Activated CD8-positive, alpha-beta memory T cell treated with anti-CD3 and anti-CD28 coated beads for 24 hours (primary cell): ENCODE data around the gene TM4SF20.
"Not testable (repeated sequence)": the region's sequence is repeated elsewhere in the genome, so short reads cannot be mapped to it uniquely, and the experiment has no call there.

Experiments used
- DNase-seq: peaks from one replicate; pipeline ENCODE4 v3.0.0-alpha.2; 2020

TM4SF20 gene

DNA sequence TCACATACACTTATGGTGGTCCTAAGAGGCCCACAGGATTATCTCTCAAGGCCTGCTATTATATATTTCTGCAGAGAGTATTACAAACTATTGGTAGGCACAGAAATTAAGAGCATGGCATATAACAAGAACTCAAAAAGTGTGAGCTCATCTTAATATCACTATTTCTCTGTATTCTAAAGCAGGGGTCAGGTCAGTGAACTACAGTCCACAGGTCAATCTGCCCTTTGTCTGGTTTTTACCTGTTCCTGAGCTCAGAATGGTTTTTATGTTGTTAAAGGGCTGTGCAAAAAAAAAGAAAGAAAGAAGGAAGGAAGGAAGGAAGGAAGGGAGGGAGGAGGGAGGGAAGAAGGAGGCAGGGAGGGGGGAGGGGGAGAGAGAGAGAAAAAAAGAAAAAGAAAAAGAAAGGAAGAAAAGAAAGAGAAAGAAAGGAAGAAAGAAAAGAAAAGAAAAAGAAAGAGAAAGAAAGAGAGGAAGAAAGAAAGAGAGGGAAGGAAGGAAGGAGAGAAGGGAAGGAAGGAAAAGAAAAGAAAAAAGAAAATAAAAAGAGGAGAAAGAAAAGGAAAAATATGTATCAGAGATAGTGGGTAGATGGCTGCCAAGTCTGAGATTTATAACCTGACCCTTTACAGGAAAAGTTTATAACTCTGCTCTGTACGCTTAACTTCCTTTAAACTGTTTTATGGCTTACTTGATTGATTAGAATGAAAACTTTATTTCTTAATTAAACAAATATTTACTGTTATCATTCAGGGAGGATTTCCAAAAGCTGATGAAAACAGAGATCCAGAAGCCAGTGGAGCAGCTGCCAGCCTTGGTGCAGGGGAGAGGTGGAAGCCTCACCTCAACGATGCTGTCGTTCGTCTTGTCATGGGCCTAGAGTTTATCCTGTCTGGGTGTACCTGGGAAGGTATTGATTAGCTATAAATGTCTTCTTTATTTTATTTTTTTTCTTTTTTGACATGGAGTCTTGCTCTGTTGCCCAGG, 19.9 kb upstream of the TM4SF20 start:
- no peak for DNase-seq

DNA sequence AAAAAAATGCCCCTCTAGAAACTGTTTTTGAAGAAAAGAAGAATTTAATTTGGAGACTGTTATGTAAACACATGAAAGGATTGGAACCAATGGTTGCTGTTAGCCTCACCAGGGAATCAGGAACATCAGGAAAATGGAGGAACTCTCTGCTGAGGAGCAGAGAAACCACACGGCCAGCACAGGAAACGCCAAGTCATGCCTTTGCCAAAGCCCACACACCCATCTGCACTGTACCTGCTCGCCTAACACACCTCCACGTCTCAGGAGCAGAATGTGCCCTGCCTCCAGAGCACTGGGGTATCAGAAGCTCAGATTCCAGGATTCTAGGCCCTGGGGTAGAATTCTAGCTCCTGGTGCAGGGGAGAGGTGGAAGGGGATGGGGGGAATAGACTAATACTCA, 18.5 kb upstream of the TM4SF20 start:
- no peak for DNase-seq

DNA sequence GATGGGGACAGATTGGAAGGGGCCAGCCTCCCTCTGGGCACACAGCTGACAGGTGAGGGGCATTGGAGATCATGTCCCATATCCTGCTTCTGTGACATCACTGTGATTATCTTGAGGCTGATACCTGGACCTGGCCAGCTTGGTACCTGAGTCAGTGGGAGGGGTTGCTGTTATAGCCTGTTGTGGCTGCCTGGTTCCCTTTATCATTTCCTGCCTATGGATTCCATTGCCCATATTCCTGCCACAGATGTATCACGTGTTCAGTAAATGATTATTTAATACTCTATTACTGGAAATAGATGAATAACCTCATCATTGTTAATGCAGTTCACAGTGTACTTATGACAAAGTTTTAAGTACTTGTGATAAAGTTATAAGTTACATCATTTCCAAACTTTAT, 16.4 kb upstream of the TM4SF20 start:
- no peak for DNase-seq

DNA sequence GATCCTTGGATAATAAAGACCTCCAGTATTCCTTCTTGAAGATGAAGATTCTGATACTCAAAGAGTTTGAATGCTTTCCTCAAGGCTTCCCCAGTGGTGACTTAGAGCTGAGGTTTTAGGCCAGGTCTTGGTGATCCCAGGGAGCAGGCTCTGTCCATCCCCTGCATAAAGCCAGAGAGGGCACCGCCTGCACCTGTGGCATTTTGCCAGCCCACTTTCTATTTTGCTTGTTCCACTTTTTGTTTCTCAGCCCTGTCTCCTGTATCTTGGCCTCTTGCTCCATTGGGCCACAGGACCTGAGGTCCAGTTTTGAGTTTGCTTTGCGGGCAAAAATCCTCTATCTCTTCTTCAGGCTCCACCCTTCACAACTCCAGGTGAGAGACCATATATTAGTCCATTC, 15.3 kb upstream of the TM4SF20 start:
- DNase-seq: no peak

DNA sequence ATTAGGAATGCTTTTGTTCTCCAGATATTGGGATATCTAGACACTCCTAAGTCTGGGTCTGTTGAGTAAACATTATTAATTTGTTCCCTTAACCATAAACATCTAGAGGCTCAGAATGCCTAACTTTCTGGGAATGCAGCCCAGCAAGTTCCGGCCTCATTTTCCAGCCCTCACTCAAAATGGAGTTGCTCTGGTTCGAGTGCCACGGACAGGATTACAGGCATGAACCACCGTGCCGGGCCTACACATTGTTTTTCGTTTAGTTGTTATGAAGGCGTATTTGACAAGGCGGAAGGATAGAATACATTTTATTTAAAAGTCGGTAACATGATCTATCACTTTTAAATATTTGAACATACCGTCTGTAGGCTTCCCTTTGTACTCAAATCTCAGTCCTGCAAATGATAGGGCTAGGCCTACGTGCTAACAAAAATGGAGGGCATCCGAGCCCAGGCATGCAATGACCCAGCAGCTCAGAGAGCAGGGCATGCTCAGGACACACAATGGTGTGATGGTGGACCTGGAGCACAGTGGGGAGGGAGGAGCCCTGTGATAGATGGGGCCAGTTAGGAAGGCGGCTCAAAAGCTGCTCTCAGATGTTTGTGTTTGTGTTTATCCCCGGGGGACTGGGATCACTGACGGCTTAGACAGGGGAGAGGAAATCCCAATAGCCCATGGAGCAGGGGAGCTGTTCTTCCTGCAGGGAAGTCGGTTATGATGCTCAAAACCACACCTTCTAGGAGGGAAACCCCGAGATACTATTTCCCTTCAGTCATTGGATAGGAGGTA, 11.6 kb upstream of the TM4SF20 start:
- no peak for DNase-seq

DNA sequence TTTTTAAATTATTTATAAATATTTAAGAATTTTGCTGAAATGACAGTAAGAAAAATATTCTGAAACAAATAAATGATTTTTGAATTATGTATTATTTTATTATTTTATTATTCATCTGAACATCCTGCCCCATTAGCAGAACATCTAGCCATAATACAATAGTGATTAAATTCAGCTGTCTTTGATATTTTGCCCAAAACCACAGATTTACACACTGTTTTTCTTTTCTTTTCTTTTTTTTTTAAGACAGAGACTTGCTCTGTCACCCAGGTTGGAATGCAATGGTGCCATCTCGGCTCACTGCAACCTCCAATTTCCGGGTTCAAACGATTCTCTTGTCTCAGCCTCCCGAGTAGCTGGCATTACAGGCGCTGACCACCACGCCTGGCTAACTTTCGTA, 10.6 kb upstream of the TM4SF20 start:
- no peak for DNase-seq

DNA sequence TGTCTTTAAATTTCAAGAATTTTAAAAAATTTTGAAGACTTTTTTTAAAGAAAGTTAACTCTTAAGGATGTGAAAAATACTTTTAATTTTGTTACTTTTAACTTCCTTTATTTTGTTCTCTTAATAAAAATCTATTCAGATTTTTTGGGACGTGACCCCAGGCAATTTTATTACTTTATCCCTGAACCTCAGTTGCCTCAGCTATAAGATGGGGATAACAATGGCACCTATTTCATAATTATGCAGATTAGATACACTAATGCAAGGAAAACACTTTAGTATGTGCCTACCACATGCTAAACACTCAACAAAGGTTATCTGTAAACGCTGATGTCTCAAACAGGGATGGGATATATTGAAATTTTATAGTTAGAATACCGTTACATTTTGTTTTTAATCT, 10.1 kb upstream of the TM4SF20 start:
- DNase-seq: no peak

DNA sequence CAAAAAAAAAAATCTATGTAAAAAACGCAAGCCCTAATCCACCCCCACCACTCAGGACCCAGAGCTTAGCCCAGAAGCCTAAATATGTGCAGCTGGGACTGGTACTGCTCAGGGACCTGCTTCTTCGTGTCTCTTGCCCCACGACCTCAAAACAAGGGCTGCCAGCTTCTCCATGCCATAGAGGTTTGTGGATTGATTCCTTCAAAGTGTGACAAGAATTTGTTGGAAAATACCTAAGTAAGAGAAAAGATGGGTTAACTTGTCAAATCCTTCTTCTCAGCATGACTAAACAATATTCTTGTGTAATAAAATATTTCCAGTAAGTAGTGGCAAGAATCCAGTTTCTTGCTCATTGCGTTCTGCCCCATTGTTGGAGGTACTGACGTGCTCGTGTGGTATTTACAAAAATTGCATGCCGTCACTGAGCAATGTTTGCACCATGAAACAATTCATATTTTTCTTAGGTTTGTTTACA, 9.5 kb upstream of the TM4SF20 start:
- no peak for DNase-seq

DNA sequence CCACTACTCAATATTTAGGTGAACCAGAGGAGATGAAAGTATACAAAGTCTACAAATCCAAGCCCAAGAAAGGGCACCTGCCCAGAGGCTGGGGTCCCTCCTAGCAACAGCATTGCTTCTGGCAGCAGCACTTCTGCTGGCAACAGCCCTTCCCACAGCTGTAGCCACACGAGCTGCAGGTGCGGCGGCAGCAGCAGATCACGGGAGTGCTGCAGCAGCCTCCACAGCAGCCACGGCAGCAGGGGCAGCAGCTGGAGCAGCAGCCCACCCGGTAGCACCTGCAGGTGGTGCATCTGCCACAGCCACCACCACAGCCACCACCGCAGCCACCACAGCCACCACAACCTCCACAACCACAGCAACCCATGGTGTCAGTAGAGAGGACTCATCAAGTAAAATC, 8.5 kb upstream of the TM4SF20 start, which contains the start of gene SCYGR1:
SCYGR1 (minus strand) TSS at position 367 of the 400 bp plus-strand sequence; CDS start at position 367, 0 bp downstream.
- not testable (repeated sequence) for DNase-seq

DNA sequence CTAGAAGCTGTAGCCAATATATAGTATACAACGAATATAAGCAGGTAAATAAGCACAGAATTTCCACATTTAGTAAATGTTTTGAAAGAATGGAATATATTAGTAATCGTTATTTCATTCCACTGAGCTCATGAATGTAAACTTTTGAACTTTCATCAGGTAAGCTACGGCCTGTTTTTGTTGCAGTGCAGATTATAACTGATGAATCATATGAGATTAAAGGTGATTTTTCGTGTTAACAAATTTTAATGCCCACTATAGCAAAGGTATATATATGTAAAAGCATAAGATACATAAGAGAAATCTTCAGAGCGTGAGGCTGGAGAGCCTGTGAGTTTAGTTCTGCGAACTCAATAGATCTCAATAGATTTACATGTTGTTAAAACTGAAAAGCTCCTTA, 7.5 kb upstream of the TM4SF20 start:
- no peak for DNase-seq

DNA sequence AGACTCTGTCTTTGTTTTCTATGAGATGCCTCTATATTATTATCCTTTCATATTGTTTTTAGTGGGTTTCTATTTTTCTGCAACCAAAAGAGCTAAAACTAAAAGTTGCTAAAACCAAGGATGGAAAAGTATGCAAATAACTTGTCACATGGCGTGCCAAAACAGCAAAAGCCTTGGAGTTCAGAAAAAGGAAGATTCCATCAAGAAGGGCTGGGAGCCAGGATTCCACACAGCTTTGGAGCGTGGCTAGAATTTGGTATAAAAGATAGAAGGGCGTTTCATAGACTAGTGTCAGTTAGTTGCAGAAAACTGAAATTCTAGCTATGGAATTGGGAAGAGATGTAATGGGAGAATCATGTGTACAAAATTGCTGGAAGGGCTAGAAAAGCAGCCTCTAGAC, 4.6 kb upstream of the TM4SF20 start:
- DNase-seq: no peak

DNA sequence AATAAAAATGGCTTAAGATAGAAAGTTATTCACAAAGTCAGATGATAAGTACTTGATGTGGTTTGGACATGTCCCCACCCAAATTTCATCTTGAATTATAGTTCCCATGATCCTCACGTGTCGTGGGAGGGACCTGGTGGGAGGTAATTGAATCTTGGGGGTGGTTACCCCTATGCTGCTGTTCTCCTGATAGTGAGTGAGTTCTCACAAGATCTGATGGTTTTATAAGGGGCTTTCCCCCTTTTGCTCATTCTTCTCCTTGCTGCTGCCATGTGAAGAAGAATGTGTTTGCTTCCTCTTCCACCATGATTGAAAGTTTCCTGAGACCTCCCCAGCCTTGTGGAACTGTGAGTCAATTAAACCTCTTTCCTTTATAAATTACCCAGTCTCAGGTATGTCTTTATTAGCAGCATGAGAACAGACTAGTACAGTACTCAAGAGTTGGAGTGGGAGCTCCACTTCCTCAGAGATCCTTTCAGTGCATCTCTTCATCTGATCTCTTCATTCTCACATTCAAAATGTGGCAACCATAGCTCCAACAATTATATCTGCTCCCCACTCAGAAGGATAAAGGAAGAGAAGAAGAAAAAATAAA, 3.2 kb upstream of the TM4SF20 start:
- DNase-seq: not testable (repeated sequence)

DNA sequence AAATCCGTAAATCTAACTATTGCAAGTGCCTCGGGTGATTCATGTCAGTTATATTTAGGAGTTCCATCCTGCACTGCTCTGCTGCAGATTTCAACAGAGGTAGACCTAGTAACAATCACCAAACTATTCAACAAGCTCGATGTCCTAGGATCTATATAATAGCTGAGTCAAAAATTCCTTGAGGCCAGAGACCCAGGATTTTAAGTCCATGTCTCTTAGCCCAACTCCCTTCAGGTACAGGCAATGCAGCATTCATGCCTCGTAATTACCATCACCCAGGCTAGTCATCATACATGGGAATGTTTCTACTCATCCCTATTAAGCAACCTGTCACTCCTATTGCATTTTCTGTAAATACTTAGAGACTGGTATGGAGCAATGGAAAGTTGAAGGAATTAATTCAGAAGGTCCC, 729 bp downstream of the TM4SF20 start:
- no peak for DNase-seq

DNA sequence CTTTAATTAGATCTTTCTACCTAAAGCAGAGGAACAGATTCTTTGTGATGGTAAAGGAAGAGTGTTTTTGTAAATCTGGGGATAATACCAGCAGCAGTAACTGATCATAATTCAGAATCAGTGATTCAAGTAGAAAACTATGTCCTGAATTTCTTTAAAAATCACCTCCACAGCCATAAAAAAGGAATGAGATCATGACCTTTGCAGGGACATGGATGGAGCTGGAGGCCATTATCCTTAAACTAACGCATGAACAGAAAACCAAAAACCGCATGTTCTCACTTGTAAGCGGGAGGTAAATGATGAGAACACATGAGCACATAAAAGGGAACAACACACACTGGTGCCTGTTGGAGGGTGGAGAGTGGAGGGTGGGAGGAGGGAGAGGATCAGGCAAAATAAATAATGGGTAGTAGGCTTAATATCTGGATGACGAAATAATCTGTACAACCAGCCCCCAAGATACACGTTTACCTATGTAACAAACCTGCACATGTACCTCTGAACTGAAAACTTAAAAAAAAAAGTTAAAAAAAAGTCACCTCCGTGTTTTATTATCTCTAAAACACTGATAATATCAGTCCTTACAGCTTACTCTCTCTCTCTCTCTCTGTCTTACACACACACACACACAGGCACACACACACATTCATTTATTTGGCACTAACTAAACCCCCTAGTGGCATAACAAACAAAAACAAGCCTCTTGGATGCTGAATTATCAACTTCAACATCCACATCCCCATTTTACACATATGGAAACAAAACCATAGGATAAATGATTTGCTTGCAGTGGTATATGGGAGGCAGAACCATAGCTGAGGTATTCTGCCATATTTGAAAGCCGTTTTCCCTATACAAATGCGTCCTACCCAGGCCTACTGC, 1.4 kb downstream of the TM4SF20 start:
- DNase-seq: no peak

DNA sequence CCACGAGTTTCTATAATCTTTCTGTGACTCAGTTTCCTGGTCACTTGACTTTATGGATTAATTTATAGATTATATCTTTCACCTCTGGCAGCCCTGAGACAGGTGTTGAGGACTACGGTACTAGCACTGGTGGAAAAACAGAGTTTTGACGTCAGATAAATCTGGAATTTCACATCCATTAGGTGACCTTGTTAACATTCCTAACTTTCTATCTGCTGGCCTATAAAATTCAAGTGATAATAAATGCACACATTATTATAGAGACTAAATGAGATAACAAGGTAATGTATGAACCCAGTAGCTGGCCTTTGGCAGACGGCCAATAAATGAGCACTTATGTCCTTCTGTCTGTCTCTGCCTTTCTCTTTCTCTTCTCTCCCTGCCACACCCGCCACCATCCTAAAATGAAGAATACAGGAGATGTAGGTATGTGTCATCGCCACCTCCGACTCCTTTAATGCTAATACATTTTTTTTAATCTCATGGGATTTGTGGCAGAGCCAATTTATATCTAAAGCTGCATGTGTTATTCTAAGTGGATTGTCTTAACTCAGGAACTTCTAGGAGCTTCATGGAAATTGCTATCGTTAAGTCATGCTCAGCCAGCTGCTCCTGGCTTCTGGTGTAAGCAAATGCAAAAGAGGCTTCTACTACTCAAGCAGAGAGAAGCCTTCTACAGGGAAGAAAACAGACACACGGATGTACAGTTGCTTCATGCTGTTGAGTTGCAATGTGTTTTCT, 2.3 kb downstream of the TM4SF20 start:
- no peak for DNase-seq

DNA sequence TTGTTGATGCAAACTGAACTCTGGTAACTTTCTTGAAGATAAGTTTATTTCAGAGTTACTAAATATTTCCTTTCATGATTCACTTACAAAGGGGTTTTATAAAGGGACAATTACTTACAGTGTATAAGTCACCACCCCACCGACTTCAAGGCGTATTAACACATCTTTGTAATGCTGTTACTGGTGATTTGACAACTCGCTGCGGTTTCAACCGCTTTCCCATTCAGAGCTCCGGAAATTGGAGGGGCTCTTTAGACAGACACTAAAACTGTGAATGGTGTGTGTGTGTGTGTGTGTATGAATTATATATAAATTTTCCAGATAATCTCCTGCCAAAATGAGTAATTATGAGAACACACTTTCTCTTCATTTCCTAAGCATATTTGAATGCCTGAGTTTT, 4.9 kb downstream of the TM4SF20 start:
- no peak for DNase-seq

DNA sequence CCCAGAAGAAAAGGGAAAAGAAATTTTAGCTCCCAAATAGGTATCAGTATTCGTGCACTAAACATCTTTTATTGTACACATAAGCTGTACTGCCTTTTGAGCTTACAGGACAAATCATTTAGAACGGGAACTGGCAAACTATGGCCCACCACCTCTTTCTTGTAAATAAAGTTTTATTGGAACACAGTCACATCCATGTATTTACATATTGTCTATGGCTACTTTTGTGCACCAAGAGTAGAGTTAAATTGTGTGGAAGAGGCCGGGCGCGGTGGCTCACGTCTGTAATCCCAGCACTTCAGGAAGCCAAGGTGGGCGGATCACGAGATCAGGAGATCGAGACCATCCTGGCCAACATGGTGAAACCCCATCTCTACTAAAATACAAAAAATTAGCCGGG, 5.7 kb downstream of the TM4SF20 start:
- no peak for DNase-seq

DNA sequence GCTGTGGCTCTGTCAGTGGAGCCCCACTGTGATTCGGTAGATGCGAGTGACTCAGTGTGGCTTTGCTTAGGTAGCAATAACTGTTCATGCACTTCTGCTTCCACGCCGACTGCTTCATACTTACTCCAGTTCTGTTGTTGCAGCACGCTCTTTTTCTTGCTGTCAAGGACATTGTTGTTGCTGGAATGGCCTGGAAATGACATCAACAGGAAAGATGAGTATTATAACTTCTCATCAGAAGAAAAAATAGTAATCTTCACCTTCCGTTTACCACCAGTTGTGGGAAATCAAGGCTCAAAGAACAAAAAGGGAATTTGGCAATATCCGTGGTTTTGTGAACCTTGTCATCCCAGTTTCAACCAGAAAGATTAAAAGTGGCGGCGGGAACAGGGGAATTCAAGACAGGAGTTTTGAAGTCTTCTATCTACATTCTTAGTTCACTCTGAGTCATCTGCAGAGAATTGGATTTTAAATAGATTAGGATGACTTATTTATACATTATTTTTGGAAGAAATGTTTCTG, 8.3 kb downstream of the TM4SF20 start:
- no peak for DNase-seq

DNA sequence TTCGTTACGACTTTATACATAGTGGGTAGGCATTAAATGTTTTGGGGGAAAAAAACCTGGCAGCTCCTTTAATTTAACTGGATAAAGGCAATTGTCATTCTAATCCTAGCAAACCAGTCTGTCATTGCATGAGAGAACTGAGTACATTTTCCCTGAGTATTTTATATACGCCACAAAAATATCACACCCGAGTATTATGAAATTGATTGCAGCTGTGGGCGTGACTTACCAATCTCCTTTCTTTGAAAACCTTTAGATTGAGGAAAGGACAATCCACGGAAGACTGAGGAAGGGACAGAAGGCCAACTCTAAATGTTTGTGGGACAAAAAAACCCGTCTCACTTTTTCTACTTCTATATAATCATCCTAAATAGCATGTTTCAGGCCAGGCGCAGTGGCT, 9.0 kb downstream of the TM4SF20 start:
- DNase-seq: no peak

DNA sequence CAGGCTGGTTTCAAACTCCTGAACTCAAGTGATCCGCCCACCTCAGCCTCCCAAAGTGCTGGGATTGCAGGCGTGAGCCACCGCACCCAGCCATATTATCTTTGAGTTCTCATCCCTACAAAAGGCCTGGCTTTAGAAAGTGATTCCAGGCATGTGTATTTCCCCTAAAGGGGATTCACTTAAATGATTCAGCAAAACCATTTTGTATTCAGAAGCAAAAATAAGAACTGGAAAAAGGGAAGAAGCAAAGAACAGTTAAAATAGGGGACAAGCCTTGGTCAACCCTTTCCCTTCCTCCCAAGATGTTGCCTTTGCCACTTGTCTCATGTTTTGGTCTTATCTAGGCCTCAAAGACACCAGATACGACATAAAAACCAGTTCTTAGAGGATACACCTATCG, 10.5 kb downstream of the TM4SF20 start:
- no peak for DNase-seq

DNA sequence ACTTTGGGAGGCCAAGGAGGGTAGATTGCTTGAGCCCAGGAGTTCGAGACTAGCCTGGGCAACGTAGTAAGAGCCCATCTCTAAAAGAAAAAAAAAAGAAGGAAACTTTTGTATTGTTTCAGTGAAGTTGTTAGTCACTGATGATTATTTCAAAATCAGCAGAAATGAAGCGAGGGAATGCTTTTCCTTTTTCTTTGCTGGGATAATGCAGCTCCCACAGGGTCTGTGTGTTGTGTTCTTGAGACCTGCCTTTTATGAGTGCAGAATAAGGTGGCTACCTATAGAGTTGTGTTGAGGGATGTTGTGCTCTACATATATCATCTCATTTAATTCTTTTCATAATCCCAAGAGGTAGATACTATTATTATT, 11.7 kb downstream of the TM4SF20 start:
- DNase-seq: no peak
